K562 (cell line): ENCODE measurements around the gene RALGAPA2. TPM values are rescaled to one million over a fixed set of nuclear protein-coding genes. Genes with fewer than 3 reads are reported as not detected.

Experiments used
- ATAC-seq: fragments of 200-7000 bp; cut with Tn5 transposase; 3 replicates; pipeline ENCODE4 v1.9.1; 2020; ENCODE audit warnings: moderate library complexity
- BruUV-seq: library from RNA; stranded (reverse); fragments of 400-500 nt; replicated peaks from 2 replicates; lab custom pipeline; 2021; lab: Mats Ljungman, UMichigan
- CTCF ChIA-PET: fragments of 300-600 bp; formaldehyde crosslinking; extraction: SDS; loops from one replicate; lab custom pipeline; 2021; ENCODE audit warnings: low intra/inter-chr PET ratio; lab: Yijun Ruan, JAX
- POLR2A ChIA-PET: fragments of 300-600, 350-650 bp; sonication (Branson Sonifier 250); formaldehyde crosslinking; extraction: SDS; loops from one replicate; lab custom pipeline; 2021; ENCODE audit warnings: antibody characterized with exemption, inconsistent platforms; lab: Yijun Ruan, JAX
- DNase-seq, 4 experiments: peaks; one replicate each; pipeline versions ENCODE4 v3.0.0 to v3.0.0-alpha.2; 2011 to 2018; ENCODE audit warnings: low spot score in 3 of 4, mixed read lengths in 3 of 4; ENCODE audit errors: extremely low read depth in 1 of 4
- FAIRE-seq: peaks from 2 replicates; lab custom pipeline; 2011; peaks lifted over from hg19 to GRCh38; lab: Jason Lieb, UNC
- H2AFZ ChIP-seq: 2 replicates; pipeline ENCODE4 v1.6.0; 2011; ENCODE audit warnings: low read depth, low read length, control low read depth, inconsistent platforms
- H3K27ac ChIP-seq: fragments of 200-600 bp; 3 replicates; pipeline ENCODE4 v1.8.0; 2011; ENCODE audit warnings: low read depth, mild to moderate bottlenecking, control low read depth, inconsistent platforms, low read length, moderate library complexity, mixed read lengths; ENCODE audit errors: extremely low read depth
- H3K27me3 ChIP-seq, 2 experiments: fragments of 300-600 bp in 1 of 2; 2 replicates in 1 of 2; 3 replicates in 1 of 2; pipeline versions ENCODE4 v1.6.0 to v1.8.0; 2011; ENCODE audit warnings: inconsistent platforms in 2 of 2, low read length in 2 of 2, mild to moderate bottlenecking in 1 of 2, mixed read lengths in 1 of 2, moderate library complexity in 1 of 2; ENCODE audit not compliant: control insufficient read depth in 2 of 2, insufficient read depth in 2 of 2
- H3K36me3 ChIP-seq: fragments of 300-600 bp; 3 replicates; pipeline ENCODE4 v1.8.0; 2011; ENCODE audit warnings: mild to moderate bottlenecking, low read length, inconsistent platforms; ENCODE audit not compliant: control insufficient read depth, insufficient read depth
- H3K4me1 ChIP-seq, 2 experiments: fragments of 200-600 bp in 1 of 2; replicated peaks in 1 of 2; 2 replicates in 1 of 2; 3 replicates in 1 of 2; pipeline versions ENCODE4 v1.5.1 to v1.8.0; 2011; ENCODE audit warnings: inconsistent platforms in 2 of 2, low read length in 2 of 2, mild to moderate bottlenecking in 1 of 2, mixed read lengths in 1 of 2, moderate library complexity in 1 of 2; ENCODE audit not compliant: control insufficient read depth in 2 of 2, insufficient read depth in 2 of 2
- H3K4me2 ChIP-seq: 2 replicates; pipeline ENCODE4 v1.6.1; 2011; ENCODE audit warnings: low read length, control low read depth, inconsistent platforms, mixed read lengths; ENCODE audit not compliant: insufficient read depth
- H3K4me3 ChIP-seq: fragments of 200-600 bp; sonication (generic), shearing (Covaris generic); 2 replicates; pipeline ENCODE4 v1.5.1; 2016; ENCODE audit warnings: control low read depth, inconsistent platforms
- H3K79me2 ChIP-seq: fragments of 200-600 bp; 3 replicates; pipeline ENCODE4 v1.8.0; 2011; ENCODE audit warnings: low read length, inconsistent platforms; ENCODE audit not compliant: control insufficient read depth, insufficient read depth
- H3K9ac ChIP-seq, 2 experiments: 2 replicates each; pipeline versions ENCODE4 v1.6.0 to v1.6.1; 2011; ENCODE audit warnings: low read depth in 2 of 2, low read length in 2 of 2, control low read depth in 1 of 2, inconsistent platforms in 1 of 2, mild to moderate bottlenecking in 1 of 2, mixed read lengths in 1 of 2; ENCODE audit not compliant: insufficient read depth in 1 of 2
- H3K9me1 ChIP-seq: one replicate; pipeline ENCODE4 v1.6.0; 2011; ENCODE audit warnings: inconsistent platforms, mild to moderate bottlenecking, low read length, moderate library complexity; ENCODE audit not compliant: control insufficient read depth, insufficient read depth
- H3K9me3 ChIP-seq: replicated peaks from 2 replicates; pipeline ENCODE4 v1.5.1; 2011; ENCODE audit warnings: low read depth, low read length, inconsistent platforms; ENCODE audit not compliant: control insufficient read depth, insufficient read depth
- H4K20me1 ChIP-seq: replicated peaks from 2 replicates; pipeline ENCODE4 v1.6.1; 2011; ENCODE audit warnings: low read length, inconsistent platforms, mixed read lengths; ENCODE audit not compliant: control insufficient read depth, insufficient read depth
- ADNP ChIP-seq: fragments of 200-800 bp; sonication (Bioruptor generic); IDR thresholded peaks from 2 replicates; pipeline ENCODE4 v1.6.1; 2016; ENCODE audit warnings: missing genetic modification characterization, missing compliant biosample characterization
- BRD4 ChIP-seq: fragments of 200-600 bp; sonication (generic); IDR thresholded peaks from 2 replicates; pipeline ENCODE4 v1.6.1; 2017; ENCODE audit warnings: inconsistent platforms
- POLR2B ChIP-seq: fragments of 450-650 bp; IDR thresholded peaks from 2 replicates; pipeline ENCODE4 v1.6.1; 2018; ENCODE audit warnings: low read depth; ENCODE audit not compliant: partially characterized antibody
- ZNF316 ChIP-seq: fragments of 450-650 bp; IDR thresholded peaks from 2 replicates; pipeline ENCODE4 v1.6.1; 2016
- ZNF318 ChIP-seq, 2 experiments: fragments of 450-650 bp; IDR thresholded peaks; 2 replicates each; pipeline ENCODE4 v1.6.1; 2016; ENCODE audit warnings: mild to moderate bottlenecking in 2 of 2, borderline replicate concordance in 1 of 2, low read depth in 1 of 2, moderate library complexity in 1 of 2
- ZNF354B ChIP-seq: fragments of 250-450 bp; sonication (Bioruptor Pico); IDR thresholded peaks from 2 replicates; pipeline ENCODE4 v1.4.0; 2020
- WGBS: fragments of 100-300 bp; shearing (Covaris generic); methylation state at CpG from one replicate; pipeline ENCODE4 v1.1.6; 2016; ENCODE audit warnings: low coverage, mixed read lengths; ENCODE audit not compliant: insufficient coverage; ENCODE audit errors: missing lambda C conversion rate; 5-methylcytosine and 5-hydroxymethylcytosine counted together
- in situ Hi-C: fragments of 300-500 bp; cut with MboI; formaldehyde crosslinking; loops from 4 replicates; pipeline ENCODE4 v1.15.0; 2018; ENCODE audit warnings: inconsistent platforms, mixed read lengths
- intact Hi-C: fragments of 100-400 bp; cut with micrococcal nuclease; formaldehyde crosslinking; loops from 2 replicates; pipeline ENCODE4 v1.14.2; 2022
- polyA plus RNA-seq, 8 experiments: library from polyadenylated mRNA; depleted of rRNA in 4 of 8; stranded (reverse) in 5 of 8; unstranded in 3 of 8; fragments of >200 nt; fragmentation: Nextera tagmentation in 2 of 8; fragmentation: Illumina TruSeq in 1 of 8; extraction: Ambion mirVana in 2 of 8; extraction: Trizol in 1 of 8; gene quantifications; 2 replicates each; pipeline versions ENCODE4 v1.2.1 to v1.2.3, GENCODE V29; 2011 to 2014; ENCODE audit warnings: inconsistent platforms in 1 of 8, missing spikeins in 1 of 8
- total RNA-seq, 7 experiments: library from RNA; depleted of rRNA in 6 of 7; stranded (reverse); fragments of >200 nt in 6 of 7; fragmentation: Illumina TruSeq in 2 of 7; extraction: Trizol in 2 of 7; gene quantifications; 2 replicates each; pipeline versions ENCODE4 v1.2.1 to v1.2.3, GENCODE V29; 2011 to 2021; ENCODE audit warnings: low replicate concordance in 1 of 7

RALGAPA2 gene
- total and polyA plus RNA-seq, 9 of the 15 experiments (the other 6 are each of a cell fraction or from before 2014, with no cell fraction given): 0.35 to 2.7 (median 1.4) TPM

GRCh38 chr20:20423117-20423516, 289.3 kb downstream of the RALGAPA2 start:
- no peaks in the 10 kb centered on the region for H4K20me1 ChIP-seq
- 0 out of 2 replicates have a peak, but pooled peaks have one; percentile 37 for TF ChIP-seq ZNF316
- TF ChIP-seq ZNF354B (CRISPR knock-in tag): no peak
- no peak overlapping the region for H2AFZ ChIP-seq
- in situ Hi-C loops (no loop called here), intact Hi-C loops (no loop called here)
- no peaks in the 10 kb centered on the region for H3K4me1 ChIP-seq
- WGBS: no CpG with 5 or more reads among the region's 1 CpG
- no peaks in the 10 kb centered on the region for H3K9me3 ChIP-seq
- H3K27ac ChIP-seq: no peak overlapping the region
- ChIA-PET POLR2A (no interaction called here), CTCF (no interaction called here)
- no peak overlapping the region for H3K4me2 ChIP-seq
- H3K9me1 ChIP-seq: no peaks in the 10 kb centered on the region
- H3K79me2 ChIP-seq: no peaks in the 10 kb centered on the region
- DNase-seq (no peak), ATAC-seq (no peak), FAIRE-seq (no peak)
- H3K9ac ChIP-seq: no peak overlapping the region
- no peaks in the 10 kb centered on the region for H3K36me3 ChIP-seq
- H3K4me3 ChIP-seq: no peak overlapping the region
- BruUV-seq: no TSS peak
- H3K27me3 ChIP-seq: peaks cover 0 to 7% of the 10 kb centered on the region in 2 experiments; a peak in 1 of 5 replicates

- FAIRE-seq (no peak), ATAC-seq (no peak), DNase-seq (no peak)
- H3K4me2 ChIP-seq: no peak overlapping the region
- no peaks in the 10 kb centered on the region for H3K4me1 ChIP-seq
- H3K27me3 ChIP-seq: peaks cover 0 to 12% of the 10 kb centered on the region in 2 experiments; a peak in 3 of 5 replicates
- in situ Hi-C loops (no loop called here), intact Hi-C loops (no loop called here)
- ChIA-PET POLR2A (no interaction called here), CTCF (no interaction called here)
- H3K36me3 ChIP-seq: no peaks in the 10 kb centered on the region
- no TSS peak for BruUV-seq
- H3K27ac ChIP-seq: no peak overlapping the region
- no peaks in the 10 kb centered on the region for H4K20me1 ChIP-seq
- 2% methylated on average over 7 of the region's 8 CpGs for WGBS
- no peaks in the 10 kb centered on the region for H3K9me3 ChIP-seq
- no peak overlapping the region for H3K9ac ChIP-seq
- H3K4me3 ChIP-seq: no peak overlapping the region
- no peaks in the 10 kb centered on the region for H3K79me2 ChIP-seq
- H2AFZ ChIP-seq: no peak overlapping the region
- no peaks in the 10 kb centered on the region for H3K9me1 ChIP-seq
- TF ChIP-seq ADNP (tag) (no peak), ZNF318 (IDR thresholded peaks at IDR 0.05; ENCODE audit: borderline replicate concordance in 1 of 2, low read depth in 1 of 2) (no peak), POLR2B (no peak), BRD4 (no peak)
Measured at GRCh38 chr20:20417876-20418676, 294.4 kb downstream of the RALGAPA2 start.
